Sciatic nerve (tissue), 2 donors: ENCODE data around the gene CHID1. TPM values are rescaled to one million over a fixed set of nuclear protein-coding genes. Genes with fewer than 3 reads are reported as not detected.

Experiments
- ATAC-seq: fragments of 200-7000 bp; cut with Tn5 transposase; one replicate; pipeline ENCODE4 v1.9.1; 2020; ENCODE audit warnings: mild to moderate bottlenecking, moderate library complexity
- DNase-seq: peaks from one replicate; pipeline ENCODE4 v3.0.0-alpha.2; 2020; ENCODE audit warnings: low spot score
- intact Hi-C: fragments of 100-400 bp; cut with DNase I; formaldehyde crosslinking; loops from one replicate; pipeline ENCODE4 v1.14.2; 2022
- total RNA-seq: library from RNA; stranded (reverse); fragmentation: NEBNext Ultra II Directional; extraction: Animal tissue kit (Norgen Biotek cat#: 25700); gene quantifications from one replicate; pipeline ENCODE4 v1.2.1, GENCODE V29; 2021
- donor health status: DM: no; HTN: no; CAD: no.
- donor health status: DM: no; HTN: no; CAD: no.

CHID1 gene
- 59.4 TPM for total RNA-seq

GRCh38 chr11:910589-911030 is at the start of gene CHID1:
CHID1 (minus strand) TSS chr11:910810; CDS start chr11:904816, 5,994 bp downstream.
- intact Hi-C loops = no loop called here
- ATAC-seq (peak; percentile 89), DNase-seq (peak; percentile 90)

- ATAC-seq = no peak
These were observed 49.0 kb upstream of the CHID1 start for GRCh38 chr11:959608-960007.

GRCh38 chr11:959027-959426 is 48.4 kb upstream of the CHID1 start:
- intact Hi-C loops = no loop called here
- ATAC-seq = no peak
- DNase-seq = no peak

More at GRCh38 chr11:959608-960007, 49.0 kb upstream of the CHID1 start:
- DNase-seq = no peak
- intact Hi-C loops = no loop called here

GRCh38 chr11:958101-958500 is 47.5 kb upstream of the CHID1 start:
- DNase-seq (no peak), ATAC-seq (no peak)
- intact Hi-C loops = no loop called here

GRCh38 chr11:957212-957920 is 46.8 kb upstream of the CHID1 start:
- ATAC-seq = no peak
- intact Hi-C loops = no loop called here
- no peak for DNase-seq

- intact Hi-C loops = no loop called here
- ATAC-seq (no peak), DNase-seq (no peak)
These were observed 44.8 kb upstream of the CHID1 start for GRCh38 chr11:955154-956063.

- ATAC-seq (no peak), DNase-seq (no peak)
- intact Hi-C loops = no loop called here
These were observed 44.0 kb upstream of the CHID1 start for GRCh38 chr11:954392-955153.

- DNase-seq = no peak
- intact Hi-C loops = no loop called here
- peak; percentile 57 for ATAC-seq
These were observed 42.9 kb upstream of the CHID1 start for GRCh38 chr11:953512-953911.

- no peak for DNase-seq
- intact Hi-C loops = no loop called here
- ATAC-seq = peak; percentile 91
These were observed 42.1 kb upstream of the CHID1 start for GRCh38 chr11:952406-953385.

GRCh38 chr11:951507-951906 is 40.9 kb upstream of the CHID1 start:
- intact Hi-C loops = no loop called here
- ATAC-seq = no peak
- DNase-seq = no peak

- intact Hi-C loops = no loop called here
- ATAC-seq (no peak), DNase-seq (no peak)
These were observed 37.1 kb upstream of the CHID1 start for GRCh38 chr11:947744-948143.

GRCh38 chr11:945986-946385 is 35.4 kb upstream of the CHID1 start:
- ATAC-seq (no peak), DNase-seq (no peak)
- intact Hi-C loops = no loop called here

GRCh38 chr11:944711-945470 is 34.3 kb upstream of the CHID1 start:
- DNase-seq = no peak
- peak; percentile 48 for ATAC-seq
- intact Hi-C loops = no loop called here

- no peak for ATAC-seq
- no peak for DNase-seq
- intact Hi-C loops = no loop called here
These were observed 32.2 kb upstream of the CHID1 start for GRCh38 chr11:942823-943222.

- DNase-seq (no peak), ATAC-seq (no peak)
- intact Hi-C loops = no loop called here
These were observed 30.0 kb upstream of the CHID1 start for GRCh38 chr11:940496-941135.

- DNase-seq (no peak), ATAC-seq (no peak)
- intact Hi-C loops = no loop called here
These were observed 27.2 kb upstream of the CHID1 start for GRCh38 chr11:937841-938261.

- DNase-seq (no peak), ATAC-seq (no peak)
- intact Hi-C loops = no loop called here
These were observed 25.6 kb upstream of the CHID1 start for GRCh38 chr11:936199-936598.
